GM21619 (cell line): ENCODE measurements around the gene BTBD19.
"Not testable (repeated sequence)": the region's sequence is repeated elsewhere in the genome, so short reads cannot be mapped to it uniquely, and the experiment has no call there.

Experiments used
- ATAC-seq: cut with Tn5 transposase; IDR thresholded peaks from one replicate; pipeline ENCODE4 v1.9.1; 2021; ENCODE audit not compliant: unreplicated experiment

BTBD19 gene, protein sequence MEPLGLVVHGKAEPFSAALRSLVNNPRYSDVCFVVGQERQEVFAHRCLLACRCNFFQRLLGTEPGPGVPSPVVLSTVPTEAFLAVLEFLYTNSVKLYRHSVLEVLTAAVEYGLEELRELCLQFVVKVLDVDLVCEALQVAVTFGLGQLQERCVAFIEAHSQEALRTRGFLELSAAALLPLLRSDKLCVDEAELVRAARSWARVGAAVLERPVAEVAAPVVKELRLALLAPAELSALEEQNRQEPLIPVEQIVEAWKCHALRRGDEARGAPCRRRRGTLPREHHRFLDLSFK

DNA sequence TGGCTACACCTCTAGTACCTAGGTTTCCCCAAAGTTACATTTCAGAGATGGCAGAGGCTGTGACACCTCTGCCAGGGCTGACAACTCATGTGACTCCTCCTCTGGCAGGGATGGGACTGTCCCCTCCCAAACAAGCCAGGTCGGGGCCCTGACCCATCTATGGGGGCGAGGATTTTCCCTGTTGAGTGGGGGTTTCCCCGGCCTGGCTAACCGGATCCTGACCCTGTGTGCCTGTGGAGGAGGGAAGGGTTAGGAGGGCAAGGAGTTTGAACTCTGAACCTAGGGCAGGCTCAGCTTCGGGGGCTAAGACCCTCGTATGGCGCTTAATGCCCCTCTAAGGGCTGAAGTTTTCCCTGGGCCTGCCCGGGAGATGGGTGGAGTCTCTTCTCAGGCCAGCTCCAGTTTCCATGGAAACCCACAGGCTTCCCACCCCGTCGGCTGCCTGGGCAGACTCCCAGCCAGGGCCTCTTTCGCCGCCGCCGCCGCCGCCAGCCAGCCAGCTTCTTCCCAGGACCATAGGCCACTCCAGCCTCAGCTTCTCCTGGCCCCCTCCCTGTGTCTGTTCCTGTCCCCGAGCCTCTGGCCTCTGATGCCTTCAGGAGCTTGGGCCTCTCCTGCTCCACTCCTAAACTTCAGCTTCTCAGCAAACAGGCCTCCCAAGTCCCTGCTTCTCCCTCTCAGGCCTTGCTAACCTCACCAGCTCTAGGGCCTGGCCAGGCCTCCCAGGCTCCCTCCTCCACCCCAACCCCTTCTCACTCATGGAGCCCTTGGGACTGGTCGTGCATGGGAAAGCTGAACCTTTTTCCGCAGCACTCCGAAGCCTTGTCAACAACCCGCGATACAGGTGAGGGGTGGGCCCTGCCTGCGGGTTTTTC lies at the start of gene BTBD19:
Gene BTBD19 (plus strand): TSS at position 461 of the 875 bp plus-strand sequence. CDS start 298 bp downstream, at position 759.
- peak; percentile 43 for ATAC-seq

DNA sequence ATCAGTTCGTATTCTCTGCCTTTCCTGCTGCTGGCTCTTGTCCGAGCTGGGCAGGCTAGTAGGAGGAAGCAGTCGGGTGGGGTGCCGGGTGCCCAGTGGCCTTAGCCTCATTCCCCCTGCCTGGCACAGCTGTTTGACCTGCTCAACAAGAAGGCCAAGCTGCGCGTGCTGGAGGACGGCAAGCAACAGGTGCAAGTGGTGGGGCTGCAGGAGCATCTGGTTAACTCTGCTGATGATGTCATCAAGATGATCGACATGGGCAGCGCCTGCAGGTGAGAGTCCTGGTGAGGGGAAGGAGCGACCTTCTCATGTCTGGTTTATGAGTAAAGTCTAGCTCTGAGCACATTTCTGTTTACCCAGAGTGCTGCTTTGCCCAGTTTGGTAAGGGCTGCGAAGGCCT lies 49.2 kb upstream of the BTBD19 start:
- ATAC-seq: no peak

DNA sequence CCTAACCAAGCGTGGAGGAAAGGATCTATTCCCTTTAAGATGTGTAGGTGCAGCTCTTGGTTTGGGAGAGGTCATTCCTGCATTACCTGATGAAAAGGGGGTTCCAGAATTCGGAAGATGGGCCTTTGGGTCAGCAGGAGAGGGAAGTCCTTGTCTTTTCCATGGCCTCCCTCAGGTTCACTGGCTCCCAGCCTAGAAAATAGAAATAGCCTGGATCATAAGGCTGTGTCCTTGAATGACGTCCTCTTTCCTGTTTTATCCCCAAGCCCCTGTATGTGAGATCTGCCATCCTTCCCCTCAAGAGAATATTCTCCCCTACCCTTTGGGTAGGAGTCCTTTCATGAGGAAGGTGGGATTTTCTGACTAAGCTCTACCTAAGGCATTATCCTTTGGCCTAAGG lies 47.4 kb upstream of the BTBD19 start:
- ATAC-seq: no peak

DNA sequence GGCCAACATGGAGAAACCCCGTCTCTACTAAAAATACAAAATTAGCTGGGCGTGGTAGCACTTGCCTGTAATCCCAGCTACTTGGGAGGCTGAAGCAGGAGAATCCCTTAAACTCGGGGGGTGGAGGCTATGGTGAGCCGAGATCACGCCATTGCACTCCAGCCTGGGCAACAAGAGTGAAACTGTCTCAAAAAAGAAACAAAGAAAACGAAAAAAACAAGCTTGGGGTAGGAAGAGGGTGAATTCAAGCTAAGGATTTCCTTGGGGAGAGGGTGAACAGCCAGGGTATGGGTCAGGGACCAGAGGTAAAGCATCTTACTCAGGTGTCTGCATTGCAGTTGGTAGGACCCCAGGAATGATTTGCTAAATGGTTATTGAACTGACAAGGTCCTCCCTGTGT lies 41.9 kb upstream of the BTBD19 start:
- ATAC-seq: not testable (repeated sequence)

DNA sequence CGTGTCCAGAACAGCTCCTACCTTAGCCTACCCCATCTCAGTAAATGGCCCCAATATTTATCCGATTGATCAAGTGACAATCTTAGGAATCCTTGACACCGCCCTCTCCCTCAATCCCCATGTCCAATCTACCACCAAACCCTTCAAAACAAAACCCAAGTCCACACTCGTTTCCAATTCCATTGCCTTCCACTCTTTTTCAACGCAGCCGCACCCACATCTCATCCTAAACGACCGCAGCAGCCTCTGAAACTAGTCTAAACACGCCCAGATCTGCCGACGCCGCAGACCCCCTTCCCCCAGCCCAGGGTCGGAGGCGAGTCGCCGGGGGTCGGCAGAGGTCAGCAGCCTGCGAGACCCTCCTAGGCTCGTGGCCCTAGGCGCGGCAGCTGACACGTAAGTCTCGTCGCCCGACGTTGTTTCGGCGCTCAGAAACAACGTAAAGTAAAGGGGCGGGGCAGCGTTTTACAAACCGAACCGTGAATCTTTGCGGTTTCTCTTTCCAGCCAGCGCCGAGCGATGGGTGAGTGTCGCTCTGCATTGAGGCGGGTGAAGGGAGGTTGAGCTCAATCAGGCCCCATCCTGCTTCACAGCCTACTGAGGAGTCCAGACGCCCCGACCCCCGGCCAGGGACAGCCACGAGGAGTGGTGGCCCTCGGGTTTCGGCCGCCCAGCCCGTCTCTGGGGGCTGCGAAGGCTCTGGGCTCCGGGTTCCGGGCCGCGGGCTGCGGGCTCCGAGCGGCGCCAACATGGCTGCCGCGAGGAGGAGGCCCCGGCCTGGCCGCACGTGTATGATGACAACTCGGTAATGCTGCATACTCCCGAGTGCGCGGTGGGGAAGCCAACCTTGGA lies 33.0 kb upstream of the BTBD19 start, which contains the start of gene RPS8:
Gene RPS8 (plus strand): TSS at position 463 of the 852 bp plus-strand sequence. CDS start 57 bp downstream, at position 520.
- peak; percentile 76 for ATAC-seq

DNA sequence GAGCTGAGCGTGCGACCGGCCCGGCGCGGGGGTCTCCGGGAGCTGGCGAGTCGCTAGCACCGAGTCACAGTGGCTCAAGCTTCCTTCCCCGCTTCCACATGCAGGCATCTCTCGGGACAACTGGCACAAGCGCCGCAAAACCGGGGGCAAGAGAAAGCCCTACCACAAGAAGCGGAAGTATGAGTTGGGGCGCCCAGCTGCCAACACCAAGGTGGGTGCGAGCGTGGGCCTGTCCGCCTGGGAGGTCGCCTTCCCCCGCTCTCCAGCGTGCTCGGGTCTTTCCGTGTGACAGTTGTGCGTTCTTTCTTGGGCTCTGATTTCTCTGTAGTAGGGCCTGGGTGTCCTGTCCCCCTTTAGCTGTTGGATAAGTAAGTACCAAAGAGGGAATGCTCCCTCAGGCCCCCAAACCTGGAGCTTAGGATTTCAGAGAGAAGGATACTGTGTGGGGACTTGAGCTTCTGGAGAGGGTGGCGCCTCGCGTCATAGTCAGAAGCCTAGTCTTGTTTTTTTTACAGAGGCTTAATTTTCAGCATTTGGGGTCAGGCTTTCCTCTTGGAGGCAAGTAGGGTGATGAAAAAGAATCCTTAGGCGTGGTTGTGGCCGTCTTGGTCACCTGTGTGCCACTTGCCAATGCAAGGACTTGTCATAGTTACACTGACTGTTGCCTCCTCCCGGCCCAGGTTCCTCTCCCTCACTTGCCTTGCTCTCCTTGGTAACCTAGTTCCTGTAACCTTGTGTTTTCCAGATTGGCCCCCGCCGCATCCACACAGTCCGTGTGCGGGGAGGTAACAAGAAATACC lies 32.2 kb upstream of the BTBD19 start:
- no peak for ATAC-seq

DNA sequence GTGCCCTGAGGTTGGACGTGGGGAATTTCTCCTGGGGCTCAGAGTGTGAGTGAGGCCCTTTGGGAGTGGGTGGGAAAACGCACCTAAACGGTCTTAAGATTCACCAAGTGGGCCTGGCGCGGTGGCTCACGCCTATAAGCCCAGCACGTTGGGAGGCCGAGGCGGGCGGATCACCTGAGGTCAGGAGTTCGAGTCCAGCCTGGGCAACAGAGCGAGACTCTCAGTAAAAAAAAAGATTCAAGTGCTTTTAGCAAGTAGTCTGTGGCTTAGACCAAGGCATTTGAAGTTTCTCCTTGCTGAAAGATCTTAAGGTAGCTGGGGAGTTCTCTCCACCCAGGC lies 31.6 kb upstream of the BTBD19 start:
- no peak for ATAC-seq

DNA sequence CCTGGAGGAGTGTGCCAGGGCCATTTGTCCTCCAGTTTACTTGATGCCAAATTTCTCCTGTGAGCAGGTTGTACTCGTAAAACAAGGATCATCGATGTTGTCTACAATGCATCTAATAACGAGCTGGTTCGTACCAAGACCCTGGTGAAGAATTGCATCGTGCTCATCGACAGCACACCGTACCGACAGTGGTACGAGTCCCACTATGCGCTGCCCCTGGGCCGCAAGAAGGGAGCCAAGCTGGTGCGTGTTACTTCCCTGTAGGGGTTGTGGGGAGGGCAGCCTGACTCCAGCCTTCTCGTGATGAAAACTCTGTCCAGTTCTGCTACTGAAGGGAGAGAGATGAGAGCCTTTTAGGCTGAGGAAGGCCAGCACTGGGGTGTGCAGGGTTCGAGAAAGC lies 30.8 kb upstream of the BTBD19 start:
- no peak for ATAC-seq

DNA sequence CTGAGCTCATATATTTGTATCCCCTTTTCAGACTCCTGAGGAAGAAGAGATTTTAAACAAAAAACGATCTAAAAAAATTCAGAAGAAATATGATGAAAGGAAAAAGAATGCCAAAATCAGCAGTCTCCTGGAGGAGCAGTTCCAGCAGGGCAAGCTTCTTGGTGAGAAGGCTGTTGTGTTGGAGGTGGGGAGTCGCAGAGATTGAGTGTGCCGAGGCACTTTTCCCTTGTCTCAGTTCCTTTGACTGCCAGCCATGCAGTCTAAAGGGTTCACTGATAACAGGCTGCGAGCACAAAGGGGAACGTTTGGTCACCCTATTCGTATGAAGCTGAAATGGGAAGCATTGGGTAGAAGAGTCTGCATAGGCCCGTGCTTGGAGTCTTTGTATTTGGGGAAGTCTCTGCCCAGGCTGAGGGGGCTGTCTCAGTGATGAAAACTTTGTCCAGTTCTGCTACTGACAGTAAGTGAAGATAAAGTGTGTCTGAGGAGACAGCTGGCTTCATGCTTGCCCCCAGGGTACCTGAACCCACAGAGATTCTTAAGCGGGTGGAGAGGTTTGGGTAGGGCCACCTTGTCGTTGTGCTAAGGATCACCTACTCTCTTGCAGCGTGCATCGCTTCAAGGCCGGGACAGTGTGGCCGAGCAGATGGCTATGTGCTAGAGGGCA lies 30.2 kb upstream of the BTBD19 start:
- no peak for ATAC-seq

DNA sequence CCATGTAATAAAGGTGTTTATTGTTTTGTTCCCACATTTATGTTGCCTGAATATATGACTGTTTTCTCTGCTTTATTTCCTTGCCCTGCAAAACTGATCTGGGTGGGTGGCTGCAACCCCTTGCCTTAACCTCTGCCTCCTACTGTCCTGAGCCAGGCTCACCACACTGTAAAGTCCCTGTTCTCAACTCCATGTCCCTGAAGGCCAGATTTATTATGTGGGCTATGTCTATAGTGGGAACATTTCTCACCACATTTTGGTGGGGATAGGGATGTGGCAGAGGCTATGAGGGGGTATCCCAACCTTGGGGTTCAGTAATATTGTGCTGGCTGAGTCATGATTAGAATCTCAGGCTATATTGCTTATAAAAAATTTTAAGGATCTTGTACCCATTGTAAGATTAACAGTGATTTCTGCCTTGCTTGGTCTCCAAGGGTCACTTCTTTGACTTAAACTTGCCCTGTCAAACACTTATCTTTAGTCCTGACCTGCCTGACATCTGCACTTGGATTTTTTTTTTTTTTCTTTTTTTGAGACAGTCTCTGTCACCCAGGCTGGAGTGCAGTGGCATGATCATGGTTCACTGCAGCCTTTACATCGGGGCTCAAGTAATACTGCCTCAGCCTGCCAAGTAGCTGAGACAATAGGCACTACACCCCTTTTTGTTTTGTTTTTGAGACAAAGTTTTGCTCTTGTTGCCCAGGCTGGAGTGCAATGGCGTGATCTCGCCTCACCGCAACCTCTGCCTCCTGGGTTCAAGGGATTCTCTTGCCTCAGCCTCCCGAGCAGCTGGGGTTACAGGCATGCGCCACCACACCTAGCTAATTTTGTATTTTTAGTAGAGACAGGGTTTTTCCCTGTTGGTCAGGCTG lies 29.4 kb upstream of the BTBD19 start:
- no peak for ATAC-seq

DNA sequence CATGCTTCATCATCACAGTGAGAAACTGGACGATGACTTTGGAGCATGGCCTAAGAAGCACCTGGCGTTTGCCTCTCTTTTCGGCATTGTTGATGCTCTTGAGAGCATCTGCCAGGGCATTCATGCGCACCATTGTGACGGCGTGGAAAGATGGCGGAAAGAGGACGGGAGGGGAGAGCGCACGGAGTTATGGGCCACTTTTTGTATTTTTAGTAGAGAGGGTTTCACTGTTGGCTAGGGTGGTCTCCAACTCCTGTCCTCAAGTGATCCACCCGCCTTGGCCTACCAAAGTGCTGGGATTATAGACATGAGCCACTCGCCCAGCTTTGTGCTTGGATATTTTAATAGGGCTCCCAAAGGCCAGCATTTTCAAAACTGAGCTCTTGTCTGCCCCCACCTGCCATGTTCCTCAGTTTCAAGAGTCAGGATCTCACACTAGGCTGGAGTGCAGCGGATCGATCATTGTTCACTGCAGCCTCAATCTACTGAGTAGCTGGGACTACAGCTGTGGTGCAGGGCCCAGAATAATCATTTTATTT lies 27.7 kb upstream of the BTBD19 start:
- no peak for ATAC-seq

DNA sequence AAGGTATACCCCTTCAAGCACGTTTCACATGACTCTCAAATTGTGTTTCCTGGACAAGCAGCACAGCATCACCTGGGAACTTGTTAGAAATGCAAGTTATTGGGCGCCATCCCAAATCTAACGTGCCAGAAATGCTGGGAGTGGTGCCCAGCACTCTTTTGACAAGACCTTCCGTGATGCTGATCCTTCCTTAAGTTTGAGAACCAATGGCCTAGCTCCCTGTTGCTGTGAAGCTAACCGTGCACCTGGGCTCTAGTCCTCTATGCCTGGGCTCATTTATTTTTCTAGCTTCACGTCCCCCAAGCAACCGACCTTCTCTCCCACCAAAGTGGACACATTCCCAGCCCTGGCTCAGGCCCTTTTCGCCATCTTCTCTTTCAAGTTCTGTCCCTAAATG lies 24.6 kb upstream of the BTBD19 start:
- ATAC-seq: no peak

DNA sequence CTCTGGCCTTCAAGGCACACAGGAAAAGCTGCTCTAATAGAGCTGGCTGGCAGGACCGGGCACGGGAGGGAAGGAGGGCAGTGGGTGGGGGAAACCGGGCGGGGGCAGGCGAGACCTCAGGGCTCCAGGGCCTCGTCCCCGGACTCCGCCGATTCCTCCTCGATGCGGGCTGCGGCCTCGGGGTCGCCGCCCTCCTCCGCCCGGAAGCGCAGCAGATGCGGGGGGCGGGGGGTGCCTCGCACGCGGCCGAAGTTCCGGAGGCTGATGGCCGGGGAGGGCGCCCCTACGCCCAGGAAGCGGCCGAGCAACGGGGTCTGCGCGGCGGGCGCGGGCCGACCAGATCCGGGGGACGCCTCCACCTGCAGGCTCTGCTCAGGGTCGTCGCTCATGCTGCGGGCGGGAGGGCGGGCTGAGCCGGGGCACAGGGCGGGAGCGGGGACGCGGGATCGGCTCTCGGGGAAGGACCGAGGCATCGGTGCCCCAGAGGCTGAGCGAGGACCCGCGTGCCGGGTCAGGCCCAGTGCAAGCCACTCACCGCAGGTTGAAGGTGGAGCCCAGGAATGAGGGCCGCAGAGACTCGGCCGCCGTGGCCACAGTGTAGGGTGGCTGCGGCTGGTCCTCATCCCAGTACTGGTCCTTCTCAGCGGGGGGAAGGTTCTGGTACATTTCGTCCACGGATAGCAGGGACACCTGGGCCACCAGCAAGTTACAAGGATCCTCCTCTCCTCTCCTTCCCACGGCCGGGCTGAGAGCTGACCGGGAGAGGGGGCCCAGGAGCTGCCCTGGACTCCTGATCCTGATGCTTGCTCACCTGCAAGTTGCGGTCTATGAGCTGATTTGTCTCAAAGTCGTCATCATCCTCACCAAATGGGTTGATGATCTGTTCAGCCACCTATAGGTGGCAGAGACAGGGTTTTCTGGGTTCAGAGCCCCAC lies 24.0 kb upstream of the BTBD19 start:
- no peak for ATAC-seq

DNA sequence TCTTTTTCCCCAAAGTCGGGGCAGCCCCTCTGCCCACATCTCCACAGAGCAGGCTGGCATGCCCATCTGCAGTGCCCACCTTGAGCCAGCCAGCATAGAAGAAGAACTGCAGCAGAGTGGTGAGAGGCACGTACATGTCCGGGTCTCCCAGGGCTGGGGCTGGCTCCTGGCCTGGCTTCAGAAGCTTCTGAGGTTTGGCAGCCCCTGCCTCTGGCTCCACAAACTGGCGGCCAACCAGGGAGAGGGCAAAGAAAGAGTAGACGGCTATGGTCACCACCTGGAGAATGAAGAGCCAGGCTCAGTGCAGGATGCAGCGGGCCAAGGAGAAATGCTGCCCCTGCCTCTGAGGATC lies 23.3 kb upstream of the BTBD19 start:
- no peak for ATAC-seq

DNA sequence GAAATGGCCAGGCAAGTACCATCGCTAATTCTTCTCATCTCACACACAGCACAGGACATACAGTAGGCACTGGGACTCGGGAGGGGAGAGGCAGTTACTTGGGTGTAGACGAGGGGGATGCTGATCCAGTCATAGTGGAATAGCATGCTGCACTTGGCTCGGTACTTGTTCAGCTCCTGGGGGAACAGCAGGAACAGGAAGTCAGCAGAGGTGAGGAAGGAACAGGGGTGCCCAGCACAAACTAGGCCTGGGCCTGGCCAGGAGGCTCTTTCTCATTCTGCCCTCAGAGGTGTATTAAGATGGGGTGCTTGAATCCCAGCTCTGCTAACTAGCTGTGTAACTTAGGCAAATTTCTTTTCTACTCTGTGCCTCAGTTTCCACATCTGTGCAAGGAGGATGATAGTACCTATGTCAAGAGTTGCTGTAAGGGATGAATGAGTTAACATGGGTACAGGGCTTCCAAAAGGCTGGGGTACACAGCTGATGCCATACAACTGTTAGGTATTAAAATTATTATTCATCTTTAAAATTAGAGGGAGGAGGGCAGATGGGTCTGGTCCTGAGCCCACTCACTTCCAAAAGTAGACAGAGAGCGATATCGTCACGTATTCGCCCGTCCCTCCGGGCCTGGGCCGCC lies 22.7 kb upstream of the BTBD19 start:
- ATAC-seq: no peak

DNA sequence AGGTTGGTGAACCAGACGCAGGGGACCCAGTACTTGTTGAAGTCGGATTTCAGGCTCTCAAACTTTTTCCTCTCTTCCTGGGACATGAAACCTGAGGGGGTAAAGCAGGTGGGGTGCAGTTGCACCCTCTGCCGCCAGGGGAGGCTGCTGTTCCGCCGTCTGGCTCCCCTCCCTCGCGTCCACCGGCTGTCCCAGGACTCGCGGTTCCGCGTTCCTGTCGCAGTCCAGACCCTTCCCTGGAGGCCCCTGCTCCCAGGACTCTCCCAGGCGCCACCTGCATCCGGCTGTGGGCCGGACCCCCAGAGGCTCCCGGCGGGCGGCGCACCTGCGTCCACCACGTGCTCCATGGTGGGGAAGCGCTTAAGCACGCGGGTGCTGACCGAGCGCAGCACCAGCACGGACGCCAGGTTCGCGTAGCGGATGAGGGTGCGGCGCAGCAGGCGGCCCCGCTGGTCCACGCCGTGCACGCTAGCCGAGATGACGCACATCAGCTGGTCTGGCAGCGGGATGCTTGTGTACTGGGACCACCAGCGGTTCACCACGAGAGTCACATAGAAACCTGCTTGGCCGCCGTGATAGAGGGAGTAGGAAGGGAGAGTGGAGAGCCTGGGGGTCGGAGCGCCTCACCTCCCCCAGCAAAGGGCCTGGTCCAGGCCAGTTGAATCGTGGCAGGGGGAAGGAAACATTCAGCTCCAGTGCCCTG lies 22.0 kb upstream of the BTBD19 start:
- ATAC-seq: peak; percentile 52
